NB4 (cell line): ENCODE measurements around the gene ZNF618.

Experiments
- CTCF ChIP-seq: IDR thresholded peaks from one replicate; pipeline ENCODE4 v1.5.1; 2012; ENCODE audit warnings: low read depth, low read length
- MAX ChIP-seq: IDR thresholded peaks from 2 replicates; pipeline ENCODE4 v1.6.1; 2011; ENCODE audit warnings: low read depth, low read length
- MYC ChIP-seq: IDR thresholded peaks from 2 replicates; pipeline ENCODE4 v1.6.1; 2011; ENCODE audit warnings: low read depth, low read length

- TF ChIP-seq MAX, result no peak
- no peak for TF ChIP-seq CTCF
- TF ChIP-seq MYC, result no peak
Observed at GRCh38 chr9:113995963-113996362, 119.9 kb downstream of the ZNF618 start.
